ENCODE results near the gene CFAP54.

DNA sequence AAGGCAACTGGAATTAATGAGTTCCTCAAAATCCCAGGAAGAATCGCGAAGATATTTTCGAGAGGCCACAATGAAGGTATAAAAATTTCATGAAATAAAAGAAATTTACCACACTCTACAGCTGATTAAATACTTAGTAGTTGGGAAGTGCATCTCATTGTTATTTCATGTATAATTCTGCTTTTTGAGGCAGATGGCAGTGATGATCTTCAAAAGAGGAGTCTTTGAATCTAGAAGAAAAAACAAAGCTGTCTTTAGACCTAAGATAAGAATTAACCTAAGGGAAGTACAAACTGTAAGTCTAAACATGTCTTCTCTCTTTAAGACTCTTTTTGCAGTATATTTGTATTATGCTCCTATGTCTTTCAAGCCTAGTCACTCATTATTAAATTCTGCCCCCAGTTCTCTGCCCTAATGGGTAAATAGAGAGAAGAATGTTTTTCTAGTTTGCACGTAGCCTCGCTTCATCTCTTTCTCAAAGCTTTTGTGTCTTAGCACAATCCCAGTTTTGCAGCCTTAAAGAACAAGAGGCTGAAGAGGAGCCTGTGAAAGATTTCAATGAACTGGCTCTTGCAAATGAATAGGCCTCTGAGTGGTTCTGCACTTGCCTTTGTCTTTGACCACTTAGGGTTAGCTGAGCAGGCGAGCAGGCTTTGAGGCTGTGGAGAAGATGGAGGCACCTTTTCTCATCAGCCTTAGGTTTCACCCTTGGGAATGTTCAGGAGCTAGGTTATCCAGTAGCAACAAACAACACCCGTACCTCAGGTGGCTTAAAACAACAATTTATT is 32.7 kb downstream of the CFAP54 start:
- TF ChIP-seq, protein P1, sequence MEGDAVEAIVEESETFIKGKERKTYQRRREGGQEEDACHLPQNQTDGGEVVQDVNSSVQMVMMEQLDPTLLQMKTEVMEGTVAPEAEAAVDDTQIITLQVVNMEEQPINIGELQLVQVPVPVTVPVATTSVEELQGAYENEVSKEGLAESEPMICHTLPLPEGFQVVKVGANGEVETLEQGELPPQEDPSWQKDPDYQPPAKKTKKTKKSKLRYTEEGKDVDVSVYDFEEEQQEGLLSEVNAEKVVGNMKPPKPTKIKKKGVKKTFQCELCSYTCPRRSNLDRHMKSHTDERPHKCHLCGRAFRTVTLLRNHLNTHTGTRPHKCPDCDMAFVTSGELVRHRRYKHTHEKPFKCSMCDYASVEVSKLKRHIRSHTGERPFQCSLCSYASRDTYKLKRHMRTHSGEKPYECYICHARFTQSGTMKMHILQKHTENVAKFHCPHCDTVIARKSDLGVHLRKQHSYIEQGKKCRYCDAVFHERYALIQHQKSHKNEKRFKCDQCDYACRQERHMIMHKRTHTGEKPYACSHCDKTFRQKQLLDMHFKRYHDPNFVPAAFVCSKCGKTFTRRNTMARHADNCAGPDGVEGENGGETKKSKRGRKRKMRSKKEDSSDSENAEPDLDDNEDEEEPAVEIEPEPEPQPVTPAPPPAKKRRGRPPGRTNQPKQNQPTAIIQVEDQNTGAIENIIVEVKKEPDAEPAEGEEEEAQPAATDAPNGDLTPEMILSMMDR (IDR thresholded peaks at IDR 0.05): no peak
- TF ChIP-seq POLR2A (IDR thresholded peaks at IDR 0.05): no peak

All from esophagus squamous epithelium (tissue), 4 donors.